GM23248 (cell line): Measurements from ENCODE around the gene GALNT17. TPM values are rescaled to one million over a fixed set of nuclear protein-coding genes. Genes with fewer than 3 reads are reported as not detected.

Source experiments
- DNase-seq: peaks from one replicate; pipeline ENCODE4 v3.0.0-alpha.2; 2015
- H2AFZ ChIP-seq: fragments of 200-600 bp; sonication (generic); 2 replicates; pipeline ENCODE4 v1.6.1; 2016; ENCODE audit warnings: antibody characterized with exemption
- H3F3A ChIP-seq: fragments of 200-600 bp; sonication (generic); 2 replicates; pipeline ENCODE4 v1.6.1; 2016; ENCODE audit warnings: mild to moderate bottlenecking, antibody characterized with exemption, mixed run types; ENCODE audit not compliant: insufficient read depth
- H3K27ac ChIP-seq: fragments of 200-600 bp; sonication (generic); 2 replicates; pipeline ENCODE4 v1.5.1; 2016; ENCODE audit warnings: mild to moderate bottlenecking
- H3K27me3 ChIP-seq: fragments of 200-600 bp; sonication (generic); replicated peaks from 2 replicates; pipeline ENCODE4 v1.6.1; 2016; ENCODE audit warnings: mild to moderate bottlenecking; ENCODE audit not compliant: insufficient read depth
- H3K36me3 ChIP-seq: fragments of 200-600 bp; sonication (generic); 2 replicates; pipeline ENCODE4 v1.6.1; 2016; ENCODE audit warnings: low read depth, mild to moderate bottlenecking
- H3K4me1 ChIP-seq: fragments of 200-600 bp; sonication (generic); 2 replicates; pipeline ENCODE4 v1.6.1; 2016; ENCODE audit warnings: mild to moderate bottlenecking; ENCODE audit not compliant: insufficient read depth
- H3K4me2 ChIP-seq: fragments of 200-600 bp; sonication (generic); one replicate; pipeline ENCODE4 v1.6.1; 2016; ENCODE audit warnings: mild to moderate bottlenecking; ENCODE audit not compliant: unreplicated experiment
- H3K4me3 ChIP-seq: fragments of 200-600 bp; sonication (generic); 2 replicates; pipeline ENCODE4 v1.5.1; 2016; ENCODE audit warnings: mild to moderate bottlenecking
- H3K79me2 ChIP-seq: fragments of 200-600 bp; sonication (generic); 2 replicates; pipeline ENCODE4 v1.6.1; 2016; ENCODE audit warnings: mild to moderate bottlenecking; ENCODE audit not compliant: insufficient read depth
- H3K9ac ChIP-seq: fragments of 200-600 bp; sonication (generic); 2 replicates; pipeline ENCODE4 v1.6.1; 2016; ENCODE audit warnings: mild to moderate bottlenecking
- H3K9me2 ChIP-seq: fragments of 200-600 bp; sonication (generic); 2 replicates; pipeline ENCODE4 v1.6.1; 2016; ENCODE audit warnings: mixed run types, mild to moderate bottlenecking, moderate library complexity; ENCODE audit not compliant: insufficient read depth
- H3K9me3 ChIP-seq: fragments of 200-600 bp; sonication (generic); one replicate; pipeline ENCODE4 v1.6.1; 2017; ENCODE audit warnings: low read depth
- H4K20me1 ChIP-seq: fragments of 200-600 bp; sonication (generic); 2 replicates; pipeline ENCODE4 v1.6.0; 2016; ENCODE audit not compliant: insufficient read depth
- EZH2 ChIP-seq: fragments of 200-600 bp; sonication (generic); IDR thresholded peaks from 2 replicates; pipeline ENCODE4 v1.6.1; 2018; ENCODE audit warnings: antibody characterized with exemption, mild to moderate bottlenecking; ENCODE audit not compliant: insufficient read depth, poor library complexity, severe bottlenecking
- EZH2phosphoT487 ChIP-seq: fragments of 200-600 bp; sonication (generic); IDR thresholded peaks from 2 replicates; pipeline ENCODE4 v1.6.1; 2018; ENCODE audit warnings: antibody characterized with exemption, moderate library complexity, mild to moderate bottlenecking, low read depth; ENCODE audit not compliant: insufficient read depth
- WGBS, 2 experiments: methylation state at CpG; one replicate each; pipeline ENCODE4 v1.1.6; 2015 to 2017; ENCODE audit warnings: low lambda C conversion rate in 2 of 2, low coverage in 1 of 2; ENCODE audit errors: missing lambda C conversion rate in 2 of 2; 5-methylcytosine and 5-hydroxymethylcytosine counted together
- in situ Hi-C: fragments of 300-500 bp; cut with MboI; formaldehyde crosslinking; loops from 2 replicates; pipeline ENCODE4 v1.15.0; 2020
- polyA plus RNA-seq: library from polyadenylated mRNA; unstranded; fragments of >200 nt; fragmentation: Nextera tagmentation; extraction: Ambion mirVana; gene quantifications from 2 replicates; pipeline ENCODE4 v1.2.1, GENCODE V29; 2016
- total RNA-seq: library from RNA; depleted of rRNA; stranded (reverse); fragments of >200 nt; shearing (Covaris generic); gene quantifications from 2 replicates; pipeline ENCODE4 v1.2.3, GENCODE V29; 2014

Gene GALNT17
- total and polyA plus RNA-seq, 2 experiments from 2014 or later: not detected

GRCh38 chr7:71326595-71326994, 194.7 kb downstream of the GALNT17 start:
- DNase-seq: no peak
- Histone ChIP-seq H3K9ac (no peak overlapping the region), H4K20me1 (no peaks in the 10 kb centered on the region), H3K79me2 (no peaks in the 10 kb centered on the region), H3K36me3 (no peaks in the 10 kb centered on the region), H3K27me3 (no peaks in the 10 kb centered on the region), H3K9me3 (no peaks in the 10 kb centered on the region), H3K4me3 (no peak overlapping the region), H3K27ac (no peak overlapping the region), H3F3A (no peaks in the 10 kb centered on the region), H3K9me2 (no peaks in the 10 kb centered on the region), H2AFZ (no peak overlapping the region), H3K4me2 (no peak overlapping the region), H3K4me1 (no peaks in the 10 kb centered on the region)
- WGBS, 2 experiments: 12 to 19% methylated on average over 1 of the region's 1 CpG
- TF ChIP-seq EZH2phosphoT487: no peak
- no peak for TF ChIP-seq EZH2
- in situ Hi-C loops: no loop called here

DNA sequence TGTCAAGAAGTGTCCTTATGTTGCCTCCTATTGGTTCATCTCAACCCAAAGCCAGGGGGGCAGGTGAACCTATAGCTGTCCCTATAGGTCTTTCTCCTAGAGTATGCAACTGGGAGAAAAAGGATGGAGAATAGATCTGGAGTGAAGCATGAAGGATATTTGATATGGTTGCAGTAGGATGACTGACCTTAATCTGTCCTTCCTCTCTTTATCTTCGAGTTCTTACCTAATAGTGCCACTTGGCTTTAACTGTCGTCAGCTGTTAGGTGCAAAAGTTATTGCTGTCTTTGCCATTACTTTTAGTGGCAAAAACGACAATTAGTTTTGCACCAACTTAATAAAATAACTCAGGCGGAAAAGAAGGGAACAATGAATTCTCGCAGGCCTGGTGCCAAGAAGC, 196.0 kb downstream of the GALNT17 start:
- no peak for DNase-seq
- Histone ChIP-seq H3K36me3 (no peaks in the 10 kb centered on the region), H3K27me3 (no peaks in the 10 kb centered on the region), H2AFZ (no peak overlapping the region), H3K4me1 (no peaks in the 10 kb centered on the region), H3K9me2 (no peaks in the 10 kb centered on the region), H3K9me3 (no peaks in the 10 kb centered on the region), H3F3A (no peaks in the 10 kb centered on the region), H3K4me3 (no peak overlapping the region), H4K20me1 (no peaks in the 10 kb centered on the region), H3K79me2 (no peaks in the 10 kb centered on the region), H3K4me2 (no peak overlapping the region), H3K9ac (no peak overlapping the region), H3K27ac (no peak overlapping the region)
- 29 to 37% methylated on average over 5 of the region's 5 CpGs for WGBS, 2 experiments
- in situ Hi-C loops: no loop called here
- no peak for TF ChIP-seq EZH2phosphoT487

DNA sequence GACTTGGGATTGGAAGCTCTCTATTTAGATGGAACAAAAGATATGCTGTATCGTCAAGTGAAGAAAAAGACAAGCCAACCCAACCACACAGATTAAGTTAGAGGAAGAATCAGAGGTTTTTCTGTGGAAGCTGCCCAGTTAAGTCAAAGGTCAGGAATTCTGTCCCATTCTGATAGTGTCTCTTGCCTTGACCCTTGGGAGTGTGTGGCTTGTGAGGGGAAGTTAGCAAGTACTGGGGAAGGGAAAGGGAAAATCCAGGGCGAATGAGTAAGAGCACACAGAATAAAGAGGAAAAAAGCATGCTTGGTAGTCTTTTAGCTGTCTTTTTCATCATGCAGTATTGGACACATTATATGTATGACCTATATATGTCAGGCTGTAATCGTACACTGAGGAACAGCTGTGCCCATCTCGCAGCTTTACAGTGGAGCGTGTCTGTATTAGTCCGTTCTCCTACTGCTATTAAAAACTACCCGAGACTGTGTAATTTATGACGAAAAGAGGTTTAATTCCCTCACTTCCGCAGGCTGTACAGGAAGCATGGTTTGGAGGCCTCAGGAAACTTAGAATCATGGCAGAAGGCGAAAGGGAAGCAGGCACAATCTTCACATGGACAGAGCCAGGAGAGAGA, 197.2 kb downstream of the GALNT17 start:
- Histone ChIP-seq H3K27me3 (no peaks in the 10 kb centered on the region), H3K4me1 (no peaks in the 10 kb centered on the region), H3K9me3 (no peaks in the 10 kb centered on the region), H3K36me3 (no peaks in the 10 kb centered on the region), H3K9me2 (no peaks in the 10 kb centered on the region), H3K4me3 (no peak overlapping the region), H3K9ac (no peak overlapping the region), H4K20me1 (no peaks in the 10 kb centered on the region), H3K4me2 (no peak overlapping the region), H3F3A (no peaks in the 10 kb centered on the region), H3K79me2 (no peaks in the 10 kb centered on the region), H2AFZ (no peak overlapping the region), H3K27ac (no peak overlapping the region)
- DNase-seq: no peak
- in situ Hi-C loops: no loop called here
- TF ChIP-seq EZH2 (no peak), EZH2phosphoT487 (no peak)
- 20 to 22% methylated on average over 10 of the region's 10 CpGs for WGBS, 2 experiments

DNA sequence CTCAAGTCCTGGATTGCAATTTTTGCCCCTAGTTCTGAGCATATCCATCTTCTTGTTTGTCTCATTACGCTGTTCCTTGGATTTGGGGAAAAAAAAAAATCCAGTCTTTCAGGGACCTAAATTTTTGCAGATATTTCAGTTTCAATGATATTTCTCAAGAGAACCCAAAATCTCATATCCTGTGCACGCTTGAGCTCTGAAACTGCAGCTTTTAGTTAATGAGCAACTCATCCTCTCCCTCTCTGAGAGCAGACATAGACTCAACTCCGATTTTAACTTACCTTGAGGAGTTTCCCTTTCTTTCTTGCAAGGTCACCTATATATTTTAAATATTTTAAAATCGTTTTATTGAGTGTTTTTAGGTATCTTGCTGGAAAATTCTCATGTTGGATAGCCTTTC, 200.3 kb downstream of the GALNT17 start:
- Histone ChIP-seq H3K27ac (no peak overlapping the region), H2AFZ (no peak overlapping the region), H3K9me3 (no peaks in the 10 kb centered on the region), H3K9me2 (no peaks in the 10 kb centered on the region), H3K4me3 (no peak overlapping the region), H4K20me1 (no peaks in the 10 kb centered on the region), H3K27me3 (no peaks in the 10 kb centered on the region), H3K9ac (no peak overlapping the region), H3K36me3 (no peaks in the 10 kb centered on the region), H3K79me2 (no peaks in the 10 kb centered on the region), H3K4me2 (no peak overlapping the region), H3K4me1 (no peaks in the 10 kb centered on the region), H3F3A (no peaks in the 10 kb centered on the region)
- in situ Hi-C loops: no loop called here
- TF ChIP-seq EZH2 (no peak), EZH2phosphoT487 (no peak)
- DNase-seq: no peak
- whole genome bisulfite sequencing, 2 experiments: 11 to 14% methylated on average over 4 of the region's 4 CpGs

- no peaks in the 10 kb centered on the region for H3K9me2 ChIP-seq
- H3K27me3 ChIP-seq: no peaks in the 10 kb centered on the region
- no peaks in the 10 kb centered on the region for H3F3A ChIP-seq
- no peaks in the 10 kb centered on the region for H3K79me2 ChIP-seq
- in situ Hi-C loops: no loop called here
- DNase-seq: no peak
- no peaks in the 10 kb centered on the region for H3K36me3 ChIP-seq
- H3K9ac ChIP-seq: no peak overlapping the region
- no peak overlapping the region for H3K4me2 ChIP-seq
- no peaks in the 10 kb centered on the region for H3K9me3 ChIP-seq
- no peak overlapping the region for H3K27ac ChIP-seq
- TF ChIP-seq EZH2phosphoT487 (no peak), EZH2 (no peak)
- no peaks in the 10 kb centered on the region for H3K4me1 ChIP-seq
- no peak overlapping the region for H3K4me3 ChIP-seq
- 0% methylated on average over 1 of the region's 1 CpG for WGBS, 2 experiments
- no peak overlapping the region for H2AFZ ChIP-seq
- H4K20me1 ChIP-seq: no peaks in the 10 kb centered on the region
Measured at GRCh38 chr7:71334541-71334940, 202.6 kb downstream of the GALNT17 start.
